Kidney (tissue), 14 donors: ENCODE measurements around the gene SOS2. TPM values are rescaled to one million over a fixed set of nuclear protein-coding genes. Genes with fewer than 3 reads are reported as not detected.

Source experiments
- DNase-seq, 5 donors: peaks; one replicate each; pipeline ENCODE4 v3.0.0-alpha.2; 2013 to 2020
- FAIRE-seq: peaks from 2 replicates; lab custom pipeline; 2012; peaks lifted over from hg19 to GRCh38; lab: Jason Lieb, UNC
- H3K27ac ChIP-seq, 2 donors: one replicate each; pipeline ENCODE4 v1.7.0; 2013; ENCODE audit warnings: low read depth in 2 of 2, low read length in 2 of 2, inconsistent platforms in 1 of 2
- H3K27me3 ChIP-seq: one replicate; pipeline ENCODE4 v1.7.1; 2013; ENCODE audit warnings: low read length, inconsistent platforms; ENCODE audit not compliant: control insufficient read depth, insufficient read depth
- H3K36me3 ChIP-seq, 3 donors: one replicate each; pipeline versions ENCODE4 v1.7.0 to v1.7.1; 2013; ENCODE audit warnings: low read length in 3 of 3, control low read depth in 1 of 3, inconsistent platforms in 1 of 3; ENCODE audit not compliant: insufficient read depth in 3 of 3, control insufficient read depth in 2 of 3
- H3K4me1 ChIP-seq, 3 donors: one replicate each; pipeline versions ENCODE4 v1.7.0 to v1.7.1; 2013; ENCODE audit warnings: low read length in 3 of 3, inconsistent platforms in 1 of 3, low read depth in 1 of 3; ENCODE audit not compliant: control insufficient read depth in 2 of 3, insufficient read depth in 2 of 3
- H3K4me3 ChIP-seq, 3 donors: one replicate each; pipeline versions ENCODE4 v1.7.0 to v1.8.1; 2013; ENCODE audit warnings: low read length in 3 of 3, control low read depth in 1 of 3, inconsistent platforms in 1 of 3
- H3K9ac ChIP-seq, 3 donors: one replicate each; pipeline versions ENCODE4 v1.7.0 to v1.7.1; 2013; ENCODE audit warnings: low read length in 3 of 3, control low read depth in 1 of 3, inconsistent platforms in 1 of 3
- H3K9me3 ChIP-seq, 3 donors: one replicate each; pipeline versions ENCODE4 v1.7.0 to v1.7.1; 2013; ENCODE audit warnings: low read length in 3 of 3, control low read depth in 1 of 3, inconsistent platforms in 1 of 3; ENCODE audit not compliant: control insufficient read depth in 2 of 3, insufficient read depth in 1 of 3
- CTCF ChIP-seq: IDR thresholded peaks from 3 replicates; pipeline ENCODE4 v1.5.1; 2012; ENCODE audit warnings: mild to moderate bottlenecking, moderate library complexity, borderline replicate concordance; ENCODE audit not compliant: insufficient read depth; ENCODE audit errors: extremely low read depth
- intact Hi-C: fragments of 100-400 bp; cut with DNase I; formaldehyde crosslinking; loops from one replicate; pipeline ENCODE4 v1.11.1; 2022
- polyA plus RNA-seq: library from polyadenylated mRNA; stranded (reverse); fragments of 350-450 nt; fragmentation: Illumina TruSeq; extraction: RNeasy Lipid Tissue Mini Kit (QIAGEN cat#74804); gene quantifications from one replicate; pipeline ENCODE4 v1.2.3, GENCODE V29; 2014; ENCODE audit warnings: low read depth, low replicate concordance; ENCODE audit not compliant: insufficient read depth
- total RNA-seq: library from RNA; stranded (reverse); fragmentation: NEBNext Ultra II Directional; extraction: Animal tissue kit (Norgen Biotek cat#: 25700); gene quantifications from one replicate; pipeline ENCODE4 v1.2.1, GENCODE V29; 2021
- donor health status: control.
- donor health status: control.
- donor health status: control.
- donor health status: control.
- donor health status: control.
- donor health status: DM: yes; HTN: yes; CAD: no.
- donor health status: Normal renal cell carcinoma (clear cell type).

Gene SOS2
- total and polyA plus RNA-seq, 2 donors from 2014 or later: 11.9 to 39.7 TPM

- TF ChIP-seq CTCF: no peak
- H3K4me1 ChIP-seq: peaks cover 0 to 14% (median 2%) of the 10 kb centered on the region in 3 donors
- H3K27me3 ChIP-seq: no peaks in the 10 kb centered on the region
- intact Hi-C loops: no loop called here
- H3K36me3 ChIP-seq: peaks cover 2 to 12% (median 7%) of the 10 kb centered on the region in 3 donors
- H3K9me3 ChIP-seq: no peaks in the 10 kb centered on the region
- no peak overlapping the region for H3K9ac ChIP-seq
- DNase-seq: no peak
- peak overlapping the region in 1 of 2 donors; percentile 37 for H3K27ac ChIP-seq
- no peak overlapping the region for H3K4me3 ChIP-seq
- FAIRE-seq: no peak
Observed at GRCh38 chr14:50121486-50121885, 109.9 kb downstream of the SOS2 start.

GRCh38 chr14:50117456-50117855, 113.9 kb downstream of the SOS2 start:
- Histone ChIP-seq H3K27ac (no peak overlapping the region), H3K27me3 (no peaks in the 10 kb centered on the region), H3K36me3 (peaks cover 4 to 15% (median 6%) of the 10 kb centered on the region in 3 donors), H3K9ac (no peak overlapping the region), H3K4me1 (peaks cover 0 to 17% (median 4%) of the 10 kb centered on the region in 3 donors), H3K9me3 (no peaks in the 10 kb centered on the region), H3K4me3 (no peak overlapping the region)
- no peak for DNase-seq
- intact Hi-C loops: no loop called here
- no peak for TF ChIP-seq CTCF
- no peak for FAIRE-seq

- Histone ChIP-seq H3K4me3 (peak overlapping the region; percentile 53 to 87 (median 67)), H3K9ac (peak overlapping the region; percentile 44 to 74 (median 54)), H3K27ac (peak overlapping the region; percentile 76 to 86), H3K27me3 (no peaks in the 10 kb centered on the region), H3K9me3 (no peaks in the 10 kb centered on the region), H3K4me1 (peaks cover 0 to 13% (median 4%) of the 10 kb centered on the region in 3 donors), H3K36me3 (peaks cover 4 to 15% (median 5%) of the 10 kb centered on the region in 3 donors)
- intact Hi-C loops: no loop called here
- no peak for TF ChIP-seq CTCF
- DNase-seq (peak in 2 of 5 donors; percentile 76 to 86), FAIRE-seq (no peak)
Observed at GRCh38 chr14:50116966-50117365, 114.4 kb downstream of the SOS2 start.
